HepG2 (cell line): ENCODE data around the gene THEMIS. TPM values are rescaled to one million over a fixed set of nuclear protein-coding genes. Genes with fewer than 3 reads are reported as not detected.

Source experiments
- ATF7-NPFF ChIP-seq: sonication (generic); formaldehyde crosslinking; IDR thresholded peaks from 2 replicates; pipeline ENCODE4 v1.8.1; 2023; ENCODE audit warnings: mild to moderate bottlenecking, low read depth, missing genetic modification reagents, moderate library complexity
- DPF2 ChIP-seq: sonication (generic); formaldehyde crosslinking; IDR thresholded peaks from 2 replicates; pipeline ENCODE4 v1.4.0; 2020; ENCODE audit warnings: mild to moderate bottlenecking, low read depth, missing genetic modification reagents, borderline replicate concordance
- ELF4 ChIP-seq: sonication (generic); formaldehyde crosslinking; IDR thresholded peaks from 2 replicates; pipeline ENCODE4 v1.5.0; 2020; ENCODE audit warnings: missing genetic modification reagents, mild to moderate bottlenecking, moderate library complexity, borderline replicate concordance
- FOXP1 ChIP-seq, 2 experiments: fragments of 450-650 bp in 1 of 2; IDR thresholded peaks; 2 replicates each; pipeline ENCODE4 v1.6.1; 2017 to 2018; ENCODE audit warnings: antibody characterized with exemption in 1 of 2
- HNRNPK ChIP-seq: fragments of 200-400 bp; formaldehyde crosslinking; IDR thresholded peaks from 2 replicates; pipeline ENCODE4 v1.6.1; 2018; ENCODE audit warnings: low read length, low read depth, moderate library complexity, mild to moderate bottlenecking; ENCODE audit not compliant: poor library complexity, severe bottlenecking
- KMT2B ChIP-seq: IDR thresholded peaks from 2 replicates; pipeline ENCODE4 v1.6.1; 2016; ENCODE audit warnings: missing genetic modification reagents, missing compliant biosample characterization
- NFYB ChIP-seq: sonication (generic); formaldehyde crosslinking; IDR thresholded peaks from 2 replicates; pipeline ENCODE4 v1.4.0; 2020; ENCODE audit warnings: missing genetic modification reagents
- POGZ ChIP-seq: sonication (generic); formaldehyde crosslinking; IDR thresholded peaks from 2 replicates; pipeline ENCODE4 v1.4.0; 2020; ENCODE audit warnings: mild to moderate bottlenecking, missing genetic modification reagents
- PRMT3 ChIP-seq: sonication (generic); formaldehyde crosslinking; IDR thresholded peaks from 2 replicates; pipeline ENCODE4 v1.8.1; 2022; ENCODE audit warnings: low read depth, mild to moderate bottlenecking, moderate library complexity, missing genetic modification reagents, borderline replicate concordance
- RFXANK ChIP-seq: IDR thresholded peaks from 2 replicates; pipeline ENCODE4 v1.6.1; 2016
- RXRB ChIP-seq: IDR thresholded peaks from 2 replicates; pipeline ENCODE4 v1.6.1; 2016; ENCODE audit warnings: borderline replicate concordance, missing genetic modification reagents, missing compliant biosample characterization
- TBL1XR1 ChIP-seq: fragments of 150-350 bp; IDR thresholded peaks from 2 replicates; pipeline ENCODE4 v1.6.1; 2014; ENCODE audit warnings: borderline replicate concordance, low read length; ENCODE audit not compliant: partially characterized antibody
- ZMYM4 ChIP-seq: sonication (generic); formaldehyde crosslinking; IDR thresholded peaks from 2 replicates; pipeline ENCODE4 v1.8.1; 2023; ENCODE audit warnings: mild to moderate bottlenecking, missing genetic modification reagents
- ZNF562 ChIP-seq: sonication (generic); formaldehyde crosslinking; IDR thresholded peaks from 2 replicates; pipeline ENCODE4 v1.8.0; 2022; ENCODE audit warnings: missing genetic modification reagents, borderline replicate concordance
- ZNF772 ChIP-seq: sonication (generic); formaldehyde crosslinking; IDR thresholded peaks from 2 replicates; pipeline ENCODE4 v1.5.0; 2020; ENCODE audit warnings: mild to moderate bottlenecking, missing genetic modification reagents
- polyA plus RNA-seq, 8 experiments: library from polyadenylated mRNA; depleted of rRNA in 3 of 8; stranded (reverse) in 7 of 8; unstranded in 1 of 8; fragments of >200 nt; fragmentation: Illumina TruSeq in 4 of 8; extraction: Trizol in 4 of 8; gene quantifications; 2 replicates each; pipeline versions ENCODE4 v1.2.1 to v1.2.3, GENCODE V29; 2011 to 2016; ENCODE audit warnings: low read depth in 4 of 8, missing spikeins in 1 of 8, mixed read lengths in 1 of 8; ENCODE audit not compliant: insufficient read depth in 1 of 8
- total RNA-seq, 5 experiments: library from RNA; depleted of rRNA; stranded (reverse); fragments of >200 nt; fragmentation: Illumina TruSeq; extraction: Trizol; gene quantifications; 2 replicates each; pipeline ENCODE4 v1.2.3, GENCODE V29; 2016; ENCODE audit warnings: low read depth in 1 of 5
- TF ChIP-seq, protein P1 (sequence below): sonication (generic); formaldehyde crosslinking; IDR thresholded peaks from 2 replicates; pipeline ENCODE4 v1.5.0; 2020; ENCODE audit warnings: mild to moderate bottlenecking, missing genetic modification reagents, borderline replicate concordance
- TF ChIP-seq, protein P2 (sequence below): sonication (generic); formaldehyde crosslinking; IDR thresholded peaks from 2 replicates; pipeline ENCODE4 v1.8.0; 2022; ENCODE audit warnings: missing genetic modification reagents, mild to moderate bottlenecking, borderline replicate concordance
- TF ChIP-seq, protein P3 (sequence below): IDR thresholded peaks from 2 replicates; pipeline ENCODE4 v1.6.1; 2018; ENCODE audit warnings: missing genetic modification reagents
- TF ChIP-seq, protein P4 (sequence below): sonication (generic); formaldehyde crosslinking; IDR thresholded peaks from 2 replicates; pipeline ENCODE4 v1.8.0; 2022; ENCODE audit warnings: mild to moderate bottlenecking, missing genetic modification reagents, moderate library complexity
- TF ChIP-seq, protein P5 (sequence below): sonication (generic); formaldehyde crosslinking; IDR thresholded peaks from 2 replicates; pipeline ENCODE4 v1.5.1; 2020; ENCODE audit warnings: mild to moderate bottlenecking, missing genetic modification reagents
- TF ChIP-seq, protein P6 (sequence below): sonication (generic); formaldehyde crosslinking; IDR thresholded peaks from 2 replicates; pipeline ENCODE4 v1.4.0; 2020; ENCODE audit warnings: mild to moderate bottlenecking, missing genetic modification reagents

THEMIS gene
- total and polyA plus RNA-seq, 2 of the 13 experiments (the other 11 are each of a cell fraction or from before 2014, with no cell fraction given): not detected

DNA sequence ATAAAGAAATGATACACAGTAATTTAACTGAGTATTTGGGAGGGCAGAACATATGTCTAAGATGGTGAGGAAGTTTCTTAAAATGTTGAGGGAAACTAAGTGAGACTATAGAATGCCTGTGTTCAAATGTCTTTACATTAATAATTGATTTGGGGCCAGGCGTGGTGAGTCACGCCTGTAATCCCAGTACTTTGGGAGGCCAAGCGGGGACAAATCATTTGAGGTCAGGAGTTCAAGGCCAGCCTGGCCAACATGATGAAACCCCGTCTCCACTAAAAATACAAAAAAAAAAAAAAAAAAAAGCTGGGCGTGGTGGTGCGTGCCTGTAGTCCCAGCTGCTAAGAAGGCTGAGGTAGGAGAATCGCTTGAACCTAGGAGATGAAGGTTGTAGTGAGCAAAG, 66.7 kb downstream of the THEMIS start (continued):
- TF ChIP-seq, protein P1, sequence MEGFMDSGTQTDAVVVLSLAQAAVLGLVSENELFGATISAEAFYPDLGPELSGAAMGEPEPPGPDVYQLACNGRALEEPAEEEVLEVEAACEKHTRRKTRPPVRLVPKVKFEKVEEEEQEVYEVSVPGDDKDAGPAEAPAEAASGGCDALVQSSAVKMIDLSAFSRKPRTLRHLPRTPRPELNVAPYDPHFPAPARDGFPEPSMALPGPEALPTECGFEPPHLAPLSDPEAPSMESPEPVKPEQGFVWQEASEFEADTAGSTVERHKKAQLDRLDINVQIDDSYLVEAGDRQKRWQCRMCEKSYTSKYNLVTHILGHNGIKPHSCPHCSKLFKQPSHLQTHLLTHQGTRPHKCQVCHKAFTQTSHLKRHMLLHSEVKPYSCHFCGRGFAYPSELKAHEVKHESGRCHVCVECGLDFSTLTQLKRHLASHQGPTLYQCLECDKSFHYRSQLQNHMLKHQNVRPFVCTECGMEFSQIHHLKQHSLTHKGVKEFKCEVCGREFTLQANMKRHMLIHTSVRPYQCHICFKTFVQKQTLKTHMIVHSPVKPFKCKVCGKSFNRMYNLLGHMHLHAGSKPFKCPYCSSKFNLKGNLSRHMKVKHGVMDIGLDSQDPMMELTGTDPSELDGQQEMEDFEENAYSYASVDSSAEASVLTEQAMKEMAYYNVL (CRISPR knock-in tag): no peak
- TF ChIP-seq NFYB (CRISPR knock-in tag) (no peak), FOXP1 (IDR thresholded peaks at IDR 0.05) (no peak), FOXP1 (CRISPR knock-in tag; IDR thresholded peaks at IDR 0.05) (0 out of 2 replicates have a peak, but pooled peaks have one; percentile 8), ATF7-NPFF (CRISPR knock-in tag) (no peak), ZNF772 (CRISPR knock-in tag) (no peak), ZNF562 (no peak), HNRNPK (no peak), POGZ (CRISPR knock-in tag) (peak; percentile 39; the same call in 1 of the 2 replicates), RXRB (peak; percentile 88), DPF2 (no peak), RFXANK (no peak), ZMYM4 (CRISPR knock-in tag) (no peak), PRMT3 (CRISPR knock-in tag) (no peak), TBL1XR1 (no peak), KMT2B (CRISPR knock-in tag) (no peak), ELF4 (CRISPR knock-in tag) (no peak)
- TF ChIP-seq, protein P2, sequence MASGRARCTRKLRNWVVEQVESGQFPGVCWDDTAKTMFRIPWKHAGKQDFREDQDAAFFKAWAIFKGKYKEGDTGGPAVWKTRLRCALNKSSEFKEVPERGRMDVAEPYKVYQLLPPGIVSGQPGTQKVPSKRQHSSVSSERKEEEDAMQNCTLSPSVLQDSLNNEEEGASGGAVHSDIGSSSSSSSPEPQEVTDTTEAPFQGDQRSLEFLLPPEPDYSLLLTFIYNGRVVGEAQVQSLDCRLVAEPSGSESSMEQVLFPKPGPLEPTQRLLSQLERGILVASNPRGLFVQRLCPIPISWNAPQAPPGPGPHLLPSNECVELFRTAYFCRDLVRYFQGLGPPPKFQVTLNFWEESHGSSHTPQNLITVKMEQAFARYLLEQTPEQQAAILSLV (CRISPR knock-in tag): no peak
- TF ChIP-seq, protein P3, sequence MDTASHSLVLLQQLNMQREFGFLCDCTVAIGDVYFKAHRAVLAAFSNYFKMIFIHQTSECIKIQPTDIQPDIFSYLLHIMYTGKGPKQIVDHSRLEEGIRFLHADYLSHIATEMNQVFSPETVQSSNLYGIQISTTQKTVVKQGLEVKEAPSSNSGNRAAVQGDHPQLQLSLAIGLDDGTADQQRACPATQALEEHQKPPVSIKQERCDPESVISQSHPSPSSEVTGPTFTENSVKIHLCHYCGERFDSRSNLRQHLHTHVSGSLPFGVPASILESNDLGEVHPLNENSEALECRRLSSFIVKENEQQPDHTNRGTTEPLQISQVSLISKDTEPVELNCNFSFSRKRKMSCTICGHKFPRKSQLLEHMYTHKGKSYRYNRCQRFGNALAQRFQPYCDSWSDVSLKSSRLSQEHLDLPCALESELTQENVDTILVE: no peak
- TF ChIP-seq, protein P4, sequence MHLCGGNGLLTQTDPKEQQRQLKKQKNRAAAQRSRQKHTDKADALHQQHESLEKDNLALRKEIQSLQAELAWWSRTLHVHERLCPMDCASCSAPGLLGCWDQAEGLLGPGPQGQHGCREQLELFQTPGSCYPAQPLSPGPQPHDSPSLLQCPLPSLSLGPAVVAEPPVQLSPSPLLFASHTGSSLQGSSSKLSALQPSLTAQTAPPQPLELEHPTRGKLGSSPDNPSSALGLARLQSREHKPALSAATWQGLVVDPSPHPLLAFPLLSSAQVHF (CRISPR knock-in tag): no peak
- TF ChIP-seq, protein P5, sequence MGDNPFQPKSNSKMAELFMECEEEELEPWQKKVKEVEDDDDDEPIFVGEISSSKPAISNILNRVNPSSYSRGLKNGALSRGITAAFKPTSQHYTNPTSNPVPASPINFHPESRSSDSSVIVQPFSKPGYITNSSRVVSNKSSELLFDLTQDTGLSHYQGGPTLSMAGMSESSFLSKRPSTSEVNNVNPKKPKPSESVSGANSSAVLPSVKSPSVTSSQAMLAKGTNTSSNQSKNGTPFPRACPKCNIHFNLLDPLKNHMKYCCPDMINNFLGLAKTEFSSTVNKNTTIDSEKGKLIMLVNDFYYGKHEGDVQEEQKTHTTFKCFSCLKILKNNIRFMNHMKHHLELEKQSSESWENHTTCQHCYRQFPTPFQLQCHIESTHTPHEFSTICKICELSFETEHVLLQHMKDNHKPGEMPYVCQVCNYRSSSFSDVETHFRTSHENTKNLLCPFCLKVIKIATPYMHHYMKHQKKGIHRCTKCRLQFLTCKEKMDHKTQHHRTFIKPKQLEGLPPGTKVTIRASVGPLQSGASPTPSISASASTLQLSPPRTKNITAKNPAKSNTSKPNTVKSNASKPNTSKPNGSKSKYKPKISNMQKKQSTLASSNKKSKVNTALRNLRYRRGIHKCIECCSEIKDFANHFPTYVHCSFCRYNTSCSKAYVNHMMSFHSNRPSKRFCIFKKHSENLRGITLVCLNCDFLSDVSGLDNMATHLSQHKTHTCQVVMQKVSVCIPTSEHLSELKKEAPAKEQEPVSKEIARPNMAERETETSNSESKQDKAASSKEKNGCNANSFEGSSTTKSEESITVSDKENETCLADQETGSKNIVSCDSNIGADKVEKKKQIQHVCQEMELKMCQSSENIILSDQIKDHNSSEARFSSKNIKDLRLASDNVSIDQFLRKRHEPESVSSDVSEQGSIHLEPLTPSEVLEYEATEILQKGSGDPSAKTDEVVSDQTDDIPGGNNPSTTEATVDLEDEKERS: no peak
- TF ChIP-seq, protein P6, sequence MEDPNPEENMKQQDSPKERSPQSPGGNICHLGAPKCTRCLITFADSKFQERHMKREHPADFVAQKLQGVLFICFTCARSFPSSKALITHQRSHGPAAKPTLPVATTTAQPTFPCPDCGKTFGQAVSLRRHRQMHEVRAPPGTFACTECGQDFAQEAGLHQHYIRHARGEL (CRISPR knock-in tag): no peak
